Astrocyte (in vitro differentiated cells and primary cell): ENCODE results near the gene HOXC9.

ENCODE experiments used
- CTCF ChIP-seq: IDR thresholded peaks from 2 replicates; pipeline ENCODE4 v1.5.1; 2011; ENCODE audit warnings: low read depth, mild to moderate bottlenecking, inconsistent platforms, low read length, moderate library complexity; ENCODE audit not compliant: insufficient read depth
- EZH2 ChIP-seq: IDR thresholded peaks from 2 replicates; pipeline ENCODE4 v1.6.1; 2012; ENCODE audit warnings: mild to moderate bottlenecking, low read length, inconsistent platforms; ENCODE audit not compliant: insufficient read depth

- TF ChIP-seq CTCF, result no peak
- TF ChIP-seq EZH2, result no peak
Measured at GRCh38 chr12:53992377-53992889, 7.5 kb upstream of the HOXC9 start.
